Measurements from ENCODE around the gene DMKN. TPM values are rescaled to one million over a fixed set of nuclear protein-coding genes. Genes with fewer than 3 reads are reported as not detected.

DMKN gene
- total RNA-seq, 2 donors from 2014 or later: 430 to 451 TPM

- no peak for TF ChIP-seq CTCF (conservative IDR thresholded peaks at IDR 0.05)
- Histone ChIP-seq H3K27ac (ENCODE audit: low read depth, low read length) (no peak overlapping the region), H3K9ac (ENCODE audit: extremely low read depth, low read length, poor library complexity, severe bottlenecking) (no peak overlapping the region), H3K36me3 (ENCODE audit: control insufficient read depth, insufficient read depth, low read length) (no peaks in the 10 kb centered on the region), H3K4me1 (ENCODE audit: control insufficient read depth, insufficient read depth, low read length) (peaks cover 5% of the 10 kb centered on the region), H3K9me3 (ENCODE audit: control insufficient read depth, low read length) (no peaks in the 10 kb centered on the region), H3K4me3 (ENCODE audit: low read length) (no peak overlapping the region), H3K27me3 (ENCODE audit: control insufficient read depth, insufficient read depth, low read length, poor library complexity, severe bottlenecking) (no peaks in the 10 kb centered on the region)
- Mint-ChIP-seq H3K36me3 (ENCODE audit: low read depth) (no peaks in the 10 kb centered on the region), H3K9me3 (no peaks in the 10 kb centered on the region), H3K27ac (no peak overlapping the region), H3K27me3 (ENCODE audit: insufficient read depth) (no peaks in the 10 kb centered on the region), H3K4me3 (no peak overlapping the region), H3K4me1 (peaks cover 22% of the 10 kb centered on the region)
- no peak for DNase-seq
- 83 to 86% methylated on average over 7 to 10 of the region's 10 CpGs for WGBS, 2 experiments (ENCODE audit: insufficient coverage in 1 of 2, insufficient read length in 1 of 2)
Measured at GRCh38 chr19:35458731-35459391, 54.6 kb downstream of the DMKN start.

- H3K4me1 ChIP-seq (ENCODE audit: control insufficient read depth, insufficient read depth, low read length): peaks cover 5% of the 10 kb centered on the region
- Mint-ChIP-seq H3K4me3 (no peak overlapping the region), H3K27ac (no peak overlapping the region), H3K27me3 (ENCODE audit: insufficient read depth) (no peaks in the 10 kb centered on the region), H3K36me3 (ENCODE audit: low read depth) (no peaks in the 10 kb centered on the region), H3K4me1 (peaks cover 21% of the 10 kb centered on the region), H3K9me3 (no peaks in the 10 kb centered on the region)
- no peaks in the 10 kb centered on the region for H3K27me3 ChIP-seq (ENCODE audit: control insufficient read depth, insufficient read depth, low read length, poor library complexity, severe bottlenecking)
- H3K9ac ChIP-seq (ENCODE audit: extremely low read depth, low read length, poor library complexity, severe bottlenecking): no peak overlapping the region
- H3K27ac ChIP-seq (ENCODE audit: low read depth, low read length): no peak overlapping the region
- no peak for TF ChIP-seq CTCF (conservative IDR thresholded peaks at IDR 0.05)
- DNase-seq: no peak
- WGBS, 2 experiments (ENCODE audit: insufficient coverage in 1 of 2, insufficient read length in 1 of 2): 74 to 100% methylated on average over 1 of the region's 1 CpG
- no peaks in the 10 kb centered on the region for H3K36me3 ChIP-seq (ENCODE audit: control insufficient read depth, insufficient read depth, low read length)
- no peak overlapping the region for H3K4me3 ChIP-seq (ENCODE audit: low read length)
- no peaks in the 10 kb centered on the region for H3K9me3 ChIP-seq (ENCODE audit: control insufficient read depth, low read length)
Measured at GRCh38 chr19:35458192-35458591, 55.3 kb downstream of the DMKN start.

- Histone ChIP-seq H3K36me3 (ENCODE audit: control insufficient read depth, insufficient read depth, low read length) (no peaks in the 10 kb centered on the region), H3K9ac (ENCODE audit: extremely low read depth, low read length, poor library complexity, severe bottlenecking) (no peak overlapping the region), H3K27ac (ENCODE audit: low read depth, low read length) (no peak overlapping the region), H3K27me3 (ENCODE audit: control insufficient read depth, insufficient read depth, low read length, poor library complexity, severe bottlenecking) (no peaks in the 10 kb centered on the region), H3K9me3 (ENCODE audit: control insufficient read depth, low read length) (no peaks in the 10 kb centered on the region), H3K4me1 (ENCODE audit: control insufficient read depth, insufficient read depth, low read length) (peaks cover 5% of the 10 kb centered on the region), H3K4me3 (ENCODE audit: low read length) (no peak overlapping the region)
- no peak overlapping the region for H3K27ac Mint-ChIP-seq
- no peaks in the 10 kb centered on the region for H3K9me3 Mint-ChIP-seq
- no peak for TF ChIP-seq CTCF (conservative IDR thresholded peaks at IDR 0.05)
- WGBS, 2 experiments (ENCODE audit: insufficient coverage in 1 of 2, insufficient read length in 1 of 2): 95 to 97% methylated on average over 5 of the region's 5 CpGs
- H3K36me3 Mint-ChIP-seq (ENCODE audit: low read depth): no peaks in the 10 kb centered on the region
- no peak for DNase-seq
- H3K27me3 Mint-ChIP-seq (ENCODE audit: insufficient read depth): peaks cover 2% of the 10 kb centered on the region
- H3K4me3 Mint-ChIP-seq: no peak overlapping the region
- H3K4me1 Mint-ChIP-seq: peaks cover 21% of the 10 kb centered on the region
Measured at GRCh38 chr19:35457173-35457572, 56.3 kb downstream of the DMKN start.

Data from endodermal cell (in vitro differentiated cells).